Adrenal gland (tissue), 12 donors: ENCODE results near the gene PPP1R16B. TPM values are rescaled to one million over a fixed set of nuclear protein-coding genes. Genes with fewer than 3 reads are reported as not detected.

Experiments
- DNase-seq, 7 donors: peaks; one replicate each; pipeline ENCODE4 v3.0.0-alpha.2; 2019 to 2020
- H3K27ac ChIP-seq, 5 donors: fragments of 200-600 bp; sonication (generic) in 4 of 5; 1 replicate in 3 of 5; 2 replicates in 2 of 5; pipeline versions ENCODE4 v1.5.1 to v1.8.0; 2016 to 2020; ENCODE audit warnings: mild to moderate bottlenecking in 1 of 5
- H3K27me3 ChIP-seq: fragments of 200-600 bp; 2 replicates; pipeline ENCODE4 v1.8.0; 2021
- H3K36me3 ChIP-seq, 2 donors: fragments of 200-600 bp; replicated peaks in 1 of 2; 1 replicate in 1 of 2; 2 replicates in 1 of 2; pipeline versions ENCODE4 v1.5.1 to v1.8.0; 2018 to 2022
- H3K4me1 ChIP-seq, 2 donors: fragments of 200-600 bp; replicated peaks in 1 of 2; 1 replicate in 1 of 2; 2 replicates in 1 of 2; pipeline versions ENCODE4 v1.5.1 to v1.8.0; 2018 to 2021
- H3K4me3 ChIP-seq, 4 donors: fragments of 200-600 bp; sonication (generic) in 3 of 4; one replicate each; pipeline ENCODE4 v1.5.1; 2016 to 2018
- H3K9me3 ChIP-seq, 3 donors: fragments of 200-600 bp; sonication (generic) in 1 of 3; replicated peaks in 1 of 3; 1 replicate in 2 of 3; 2 replicates in 1 of 3; pipeline versions ENCODE4 v1.5.1 to v1.8.0; 2016 to 2021
- CTCF ChIP-seq, 6 experiments: fragments of 450-650 bp in 4 of 6; fragments of 200-600 bp in 2 of 6; sonication (generic) in 1 of 6; IDR thresholded peaks; 1 replicate in 5 of 6; 2 replicates in 1 of 6; pipeline versions ENCODE4 v1.5.1 to v1.8.0; 2016 to 2021; ENCODE audit warnings: antibody characterized with exemption in 6 of 6, mild to moderate bottlenecking in 2 of 6, moderate library complexity in 1 of 6
- POLR2A ChIP-seq, 2 donors: fragments of 450-650 bp; IDR thresholded peaks; one replicate each; pipeline ENCODE4 v1.6.1; 2017; ENCODE audit warnings: antibody characterized with exemption in 2 of 2, mild to moderate bottlenecking in 2 of 2, moderate library complexity in 1 of 2
- WGBS, 4 donors: extraction: QIAGEN DNeasy Blood & Tissue Kit in 2 of 4; methylation state at CpG; one replicate each; pipeline versions ENCODE4 v1.1.5 to v1.1.7; 2013 to 2017; 5-methylcytosine and 5-hydroxymethylcytosine counted together
- intact Hi-C, 2 donors: fragments of 100-400 bp; cut with DNase I; formaldehyde crosslinking; loops; one replicate each; pipeline versions ENCODE4 v1.14.1 to v1.15.0; 2022 to 2023
- polyA plus RNA-seq, 3 donors: library from polyadenylated mRNA; stranded (reverse); fragments of 200-250 nt in 2 of 3; fragments of 350-450 nt in 1 of 3; fragmentation: Illumina TruSeq in 1 of 3; extraction: RNeasy Lipid Tissue Mini Kit (QIAGEN cat#74804) in 1 of 3; gene quantifications; one replicate each; pipeline ENCODE4 v1.2.3, GENCODE V29; 2013 to 2014
- total RNA-seq, 9 donors: library from RNA; depleted of rRNA in 4 of 9; stranded (reverse); fragments of >200 nt in 4 of 9; fragments of 120-200 nt in 1 of 9; fragmentation: NEBNext Ultra II Directional in 1 of 9; extraction: Animal tissue kit (Norgen Biotek cat#: 25700) in 1 of 9; gene quantifications; one replicate each; pipeline versions ENCODE4 v1.1.0 to v1.2.4, GENCODE V29; 2013 to 2023
- donor health status: healthy with polysubstance abuse.
- donor health status: Bipolar disorder and iron deficiency.
- donor health status: DM: yes; HTN: yes; CAD: no.
- donor health status: DM: no; HTN: no; CAD: no.
- donor health status: DM: no; HTN: no; CAD: no.
- donor health status: DM: yes; HTN: yes; CAD: no.

The PPP1R16B gene
- total and polyA plus RNA-seq, 12 donors, result 1.8 to 18.3 (median 9.2) TPM

GRCh38 chr20:38806855-38807655, 1.6 kb downstream of the PPP1R16B start:
- H3K27ac ChIP-seq, result peak overlapping the region in 1 of 5 donors; percentile 26
- no peak for TF ChIP-seq CTCF (IDR thresholded peaks at IDR 0.05)
- no peak for TF ChIP-seq POLR2A (IDR thresholded peaks at IDR 0.05)
- WGBS, 4 donors, result 37 to 72% (median 52%) methylated on average over 9 to 32 of the region's 32 CpGs
- no peak for DNase-seq
- H3K36me3 ChIP-seq, result no peaks in the 10 kb centered on the region
- peaks cover 16% of the 10 kb centered on the region for H3K27me3 ChIP-seq
- peak overlapping the region in 2 of 4 donors; percentile 25 to 58 for H3K4me3 ChIP-seq
- H3K9me3 ChIP-seq, result no peaks in the 10 kb centered on the region
- H3K4me1 ChIP-seq, result peaks cover 6 to 16% of the 10 kb centered on the region in 2 donors
- intact Hi-C loops, result no loop called here

GRCh38 chr20:38809942-38810341, 4.4 kb downstream of the PPP1R16B start:
- intact Hi-C loops, result no loop called here
- Histone ChIP-seq H3K36me3 (no peaks in the 10 kb centered on the region), H3K9me3 (no peaks in the 10 kb centered on the region), H3K4me3 (no peak overlapping the region), H3K4me1 (peaks cover 6 to 16% of the 10 kb centered on the region in 2 donors), H3K27ac (no peak overlapping the region), H3K27me3 (peaks cover 16% of the 10 kb centered on the region)
- TF ChIP-seq POLR2A (IDR thresholded peaks at IDR 0.05), result no peak
- no peak for TF ChIP-seq CTCF (IDR thresholded peaks at IDR 0.05)
- DNase-seq, result no peak
- 68 to 70% (median 68%) methylated on average over 6 of the region's 6 CpGs for WGBS, 4 donors

GRCh38 chr20:38810926-38811630, 5.6 kb downstream of the PPP1R16B start:
- no peak for TF ChIP-seq POLR2A (IDR thresholded peaks at IDR 0.05)
- no peak for TF ChIP-seq CTCF (IDR thresholded peaks at IDR 0.05)
- no peak for DNase-seq
- Histone ChIP-seq H3K9me3 (no peaks in the 10 kb centered on the region), H3K4me1 (peaks cover under 1 to 9% of the 10 kb centered on the region in 2 donors), H3K27me3 (peaks cover 14% of the 10 kb centered on the region), H3K4me3 (no peak overlapping the region), H3K27ac (peak overlapping the region in 1 of 5 donors; percentile 14), H3K36me3 (no peaks in the 10 kb centered on the region)
- intact Hi-C loops, result no loop called here
- 81 to 85% (median 84%) methylated on average over 4 of the region's 4 CpGs for WGBS, 4 donors

- whole genome bisulfite sequencing, 4 donors, result 71 to 88% (median 77%) methylated on average over 4 of the region's 4 CpGs
- no peak for TF ChIP-seq CTCF (IDR thresholded peaks at IDR 0.05)
- no peak for TF ChIP-seq POLR2A (IDR thresholded peaks at IDR 0.05)
- no peak for DNase-seq
- peak overlapping the region in 1 of 5 donors; percentile 14 for H3K27ac ChIP-seq
- peaks cover 7% of the 10 kb centered on the region for H3K27me3 ChIP-seq
- H3K4me3 ChIP-seq, result no peak overlapping the region
- H3K4me1 ChIP-seq, result peaks cover 0 to 2% of the 10 kb centered on the region in 2 donors
- intact Hi-C loops, result no loop called here
- H3K9me3 ChIP-seq, result no peaks in the 10 kb centered on the region
- H3K36me3 ChIP-seq, result no peaks in the 10 kb centered on the region
These were observed 6.3 kb downstream of the PPP1R16B start for GRCh38 chr20:38811769-38812168.
